Hypothalamus (tissue), 51 donors: Measurements from ENCODE around the gene CNGB1.
A peak's percentile ranks its signal among the peaks of the same experiment; 100 is the strongest.
"Not testable (repeated sequence)": the region's sequence is repeated elsewhere in the genome, so short reads cannot be mapped to it uniquely, and the experiment has no call there.

Experiments used
- DNase-seq, 51 donors: peaks; one replicate each; lab custom pipeline; 2025; lab: John Stamatoyannopoulos, UW

The CNGB1 gene

DNA sequence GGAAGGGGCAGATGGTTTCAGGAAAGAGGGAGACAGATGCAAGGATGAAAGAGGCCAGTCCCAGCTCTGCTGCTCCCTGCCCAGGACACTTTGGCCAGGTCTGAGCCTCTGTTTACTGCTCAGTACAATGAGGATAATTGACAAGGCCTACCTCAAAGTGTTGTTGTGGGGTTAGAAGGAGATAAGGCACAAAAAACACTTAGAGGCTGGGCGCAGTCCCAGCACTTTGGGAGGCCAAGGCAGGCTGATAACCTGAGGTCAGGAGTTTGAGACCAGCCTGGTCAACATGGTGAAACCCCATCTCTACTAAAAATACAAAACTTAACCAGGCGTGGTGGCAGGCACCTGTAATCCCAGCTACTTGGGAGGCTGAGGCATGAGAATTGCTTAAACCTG, 7.1 kb upstream of the CNGB1 start:
- not testable (repeated sequence) for DNase-seq

DNA sequence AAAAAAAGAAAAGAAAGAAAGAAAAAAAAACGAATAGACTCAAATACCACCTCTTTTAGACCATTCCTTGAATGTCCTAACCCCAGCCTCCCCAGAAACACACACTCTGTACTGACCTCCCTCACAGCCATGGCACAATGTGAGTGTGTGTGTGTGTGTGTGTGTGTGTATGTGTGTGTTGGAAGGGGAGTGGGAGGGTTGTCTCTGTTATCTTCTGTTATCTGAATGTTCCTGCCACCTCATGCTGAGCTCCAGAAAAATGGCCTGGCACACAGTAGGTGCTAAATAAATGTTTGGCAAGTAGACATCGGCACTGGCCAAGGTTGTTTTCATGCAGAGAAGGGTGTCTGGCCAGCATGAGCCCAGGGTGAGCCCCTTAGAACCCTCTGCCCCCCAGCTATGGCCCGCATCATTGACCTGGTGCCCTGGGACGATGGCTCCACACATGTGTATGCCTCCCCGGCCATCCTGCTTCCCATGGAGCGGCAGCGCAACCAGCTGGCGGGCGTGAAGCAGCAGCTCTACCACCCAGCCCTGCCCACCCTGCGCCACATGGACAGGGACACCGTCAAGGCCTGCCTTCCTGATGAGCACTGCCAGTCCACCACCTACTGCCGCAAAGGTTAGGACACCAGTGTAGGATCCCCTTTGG, 6.6 kb upstream of the CNGB1 start:
- no peak for DNase-seq

DNA sequence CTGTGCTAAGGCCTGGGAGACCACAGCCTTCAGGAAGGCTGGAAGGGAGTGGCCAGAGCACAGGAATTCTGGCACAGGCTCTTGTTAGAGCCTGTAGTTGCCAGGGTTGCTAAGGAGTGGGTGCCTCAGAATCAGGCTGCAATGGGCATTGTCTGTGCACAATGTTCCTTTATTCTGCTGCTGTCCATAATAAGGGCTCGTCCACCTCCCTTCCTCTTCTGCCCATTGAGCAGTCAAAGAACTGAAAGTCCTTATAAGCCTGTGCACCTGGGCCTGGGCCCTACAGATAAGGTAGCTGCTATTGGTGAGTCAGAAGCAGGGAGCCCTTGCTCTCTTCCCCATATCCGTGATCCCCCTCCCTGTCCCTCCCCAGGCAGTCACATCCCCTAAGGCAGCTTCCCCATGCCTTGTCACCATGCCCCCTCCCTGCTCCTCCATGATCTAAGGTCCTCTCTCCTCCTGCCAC, 5.4 kb upstream of the CNGB1 start:
- DNase-seq = peak in 33 of 51 donors; percentile 10 to 76 (median 38)

DNA sequence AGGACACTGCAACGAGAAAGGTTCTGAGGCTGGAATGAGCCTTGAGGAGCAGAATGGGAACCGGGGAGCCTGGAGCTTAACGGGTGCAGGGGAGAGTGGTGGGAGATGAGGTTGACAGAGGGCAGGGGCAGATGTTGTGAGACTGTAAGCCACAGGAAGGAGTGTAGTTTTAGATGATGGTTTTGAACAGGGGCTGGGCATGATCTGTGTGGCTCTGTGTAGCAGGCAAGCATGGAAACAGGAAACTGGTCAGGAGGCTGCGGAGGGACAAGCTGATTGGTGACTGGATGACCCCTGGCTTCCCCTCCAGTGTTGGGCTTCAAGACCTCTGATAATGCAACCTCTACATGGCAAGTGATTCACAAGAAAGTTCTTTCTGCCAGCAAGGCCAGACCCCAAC, 1.4 kb upstream of the CNGB1 start:
- DNase-seq = no peak

DNA sequence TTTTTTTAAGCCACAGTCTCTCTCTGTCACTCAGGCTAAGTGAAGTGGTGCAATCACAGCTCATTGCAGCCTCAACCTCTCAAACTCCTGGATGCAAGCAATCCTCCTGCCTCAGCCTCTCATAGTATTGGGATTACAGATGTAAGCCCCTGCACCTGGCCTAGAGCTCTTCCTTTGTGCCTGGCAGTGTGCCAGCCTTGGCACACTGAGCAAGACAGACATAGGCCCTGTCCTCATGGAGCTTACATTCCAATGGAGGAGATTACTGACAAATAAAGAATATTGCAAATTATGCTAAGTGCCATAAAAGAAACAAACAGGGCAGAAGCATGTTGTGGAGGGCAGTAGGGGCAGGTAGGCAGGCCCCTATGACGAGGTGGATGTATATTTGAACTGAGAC, 920 bp upstream of the CNGB1 start:
- no peak for DNase-seq

GRCh38 chr16:57970319-57970718, 609 bp downstream of the CNGB1 start:
- no peak for DNase-seq

GRCh38 chr16:57969451-57970123, 1.3 kb downstream of the CNGB1 start:
- DNase-seq = no peak

- DNase-seq = no peak
Measured at GRCh38 chr16:57967916-57968315, 3.0 kb downstream of the CNGB1 start.

GRCh38 chr16:57966986-57967385, 3.9 kb downstream of the CNGB1 start:
- no peak for DNase-seq

- DNase-seq = no peak
Measured at GRCh38 chr16:57966204-57966771, 4.6 kb downstream of the CNGB1 start.

GRCh38 chr16:57964157-57964700, 6.7 kb downstream of the CNGB1 start:
- DNase-seq = no peak

DNA sequence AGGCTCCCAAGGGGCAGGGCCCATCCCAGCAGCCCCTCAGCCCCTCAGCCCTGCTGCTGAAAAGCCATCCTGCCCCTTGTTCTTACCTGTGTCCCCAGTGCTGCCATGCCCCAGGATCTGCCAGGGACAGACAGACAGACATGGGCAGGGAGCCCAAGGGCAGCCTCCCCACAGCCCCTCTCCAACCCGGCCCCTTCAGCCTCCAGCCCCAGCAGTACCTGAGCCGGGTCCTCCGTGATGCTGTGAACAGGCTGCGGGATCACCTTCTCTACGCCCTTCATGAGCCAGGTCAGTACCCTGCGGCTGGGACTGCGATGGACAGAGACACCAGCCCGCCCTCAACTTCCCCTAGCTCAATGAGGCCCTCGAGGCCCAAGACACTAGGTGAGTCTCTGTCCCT, 8.2 kb downstream of the CNGB1 start:
- no peak for DNase-seq

GRCh38 chr16:57962046-57962445, 8.9 kb downstream of the CNGB1 start:
- no peak for DNase-seq

- no peak for DNase-seq
Measured at GRCh38 chr16:57961538-57961937, 9.4 kb downstream of the CNGB1 start.

DNA sequence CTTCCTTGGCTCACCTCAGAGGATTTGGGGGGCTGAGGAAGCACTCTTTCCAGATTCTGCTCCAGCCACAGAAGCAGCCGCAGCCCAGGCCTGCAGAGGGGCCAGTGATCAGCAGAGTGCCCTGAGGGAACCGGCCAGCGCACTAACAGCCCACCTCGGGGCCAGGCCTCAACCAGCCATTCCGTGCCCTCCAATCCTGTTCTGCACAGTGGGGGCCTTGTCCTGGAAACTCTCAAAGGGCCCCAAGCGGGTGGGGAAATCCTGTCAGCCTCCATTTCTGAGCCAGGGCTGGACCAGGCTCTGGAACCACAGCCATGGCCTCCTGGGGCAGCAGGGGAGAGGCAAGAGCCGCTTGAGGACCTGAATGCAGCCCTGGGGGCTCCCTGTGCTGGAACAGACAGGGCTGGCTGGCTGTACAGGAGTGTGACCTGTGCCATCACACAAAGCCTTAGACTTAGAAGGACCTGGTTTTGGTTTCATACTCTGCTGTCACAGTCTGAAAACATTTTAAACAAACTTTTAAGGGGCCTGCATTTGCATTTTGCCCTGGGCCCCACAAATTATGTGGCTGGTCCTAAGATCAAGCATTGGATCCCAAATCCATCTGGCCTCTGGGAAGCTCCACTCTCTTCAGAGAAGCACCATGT, 10.0 kb downstream of the CNGB1 start:
- DNase-seq = no peak

DNA sequence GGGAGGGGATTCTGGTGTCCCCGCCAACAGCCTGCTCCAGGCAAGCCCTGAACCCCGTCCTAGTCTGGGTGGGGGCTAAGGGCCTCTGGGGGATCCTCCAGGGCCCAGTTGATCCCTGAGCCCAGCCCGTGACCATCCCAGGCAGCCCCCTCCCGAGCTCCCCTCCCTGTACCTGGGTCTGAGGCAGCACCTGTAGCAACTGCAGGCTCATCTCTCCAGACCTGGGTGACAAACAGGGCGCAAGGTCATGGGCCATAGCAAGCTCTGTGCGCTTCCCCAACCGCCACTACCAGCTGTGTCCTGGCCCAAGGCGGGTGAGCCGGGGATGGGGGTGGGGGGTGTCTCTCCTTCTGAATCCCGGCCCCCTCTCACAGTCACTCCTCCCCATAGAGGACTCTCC, 10.6 kb downstream of the CNGB1 start:
- no peak for DNase-seq

- DNase-seq = no peak
Measured at GRCh38 chr16:57959804-57960203, 11.1 kb downstream of the CNGB1 start.

- no peak for DNase-seq
Measured at GRCh38 chr16:57959121-57959520, 11.8 kb downstream of the CNGB1 start.

DNA sequence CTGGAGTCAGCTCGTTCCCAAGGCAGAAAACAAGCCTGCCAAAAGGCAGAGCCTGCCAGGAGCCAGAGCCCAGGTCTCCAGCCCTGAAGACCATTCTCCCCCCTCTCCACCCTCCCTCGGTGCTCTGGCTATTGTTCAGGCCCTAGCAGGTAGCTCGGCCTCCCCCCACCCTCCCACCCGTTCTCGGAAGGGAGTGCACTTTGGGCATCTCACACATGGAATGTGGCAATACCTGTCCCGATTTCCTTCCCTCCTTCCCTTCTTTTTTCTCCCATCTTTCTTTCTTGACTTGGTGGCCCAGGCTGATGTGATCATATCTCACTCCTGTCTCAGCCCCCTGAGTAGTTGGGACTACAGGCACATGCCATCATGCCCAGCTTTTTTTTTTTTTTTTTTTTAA, 12.4 kb downstream of the CNGB1 start:
- no peak for DNase-seq

GRCh38 chr16:57957673-57958392, 13.1 kb downstream of the CNGB1 start:
- DNase-seq = no peak
